Activated CD8-positive, alpha-beta memory T cell treated with anti-CD3 and anti-CD28 coated beads for 36 hours (primary cell): ENCODE data around the gene TTLL11. TPM values are rescaled to one million over a fixed set of nuclear protein-coding genes. Genes with fewer than 3 reads are reported as not detected.

Experiments
- CTCF ChIA-PET: fragments of 350-600 bp; sonication (Branson Sonifier 250); formaldehyde crosslinking; loops from one replicate; lab custom pipeline; 2021; ENCODE audit warnings: antibody characterized with exemption; lab: Charles Lee
- POLR2A ChIA-PET: fragments of 350-600 bp; sonication (Branson Sonifier 250); formaldehyde crosslinking; loops from one replicate; lab custom pipeline; 2021; ENCODE audit warnings: antibody characterized with exemption; lab: Charles Lee
- total RNA-seq, 2 experiments: library from RNA; stranded (reverse); gene quantifications; one replicate each; pipeline ENCODE4 v1.2.3, GENCODE V29; 2021

TTLL11 gene
- total RNA-seq, 2 experiments from 2014 or later: 2.0 to 2.6 TPM

- ChIA-PET POLR2A (no interaction called here), CTCF (no interaction called here)
These were observed 270.7 kb downstream of the TTLL11 start for GRCh38 chr9:121822093-121823085.

- ChIA-PET POLR2A (no interaction called here), CTCF (no interaction called here)
These were observed 271.8 kb downstream of the TTLL11 start for GRCh38 chr9:121821326-121821725.

GRCh38 chr9:121820286-121821005 lies 272.7 kb downstream of the TTLL11 start:
- ChIA-PET POLR2A (no interaction called here), CTCF (no interaction called here)

DNA sequence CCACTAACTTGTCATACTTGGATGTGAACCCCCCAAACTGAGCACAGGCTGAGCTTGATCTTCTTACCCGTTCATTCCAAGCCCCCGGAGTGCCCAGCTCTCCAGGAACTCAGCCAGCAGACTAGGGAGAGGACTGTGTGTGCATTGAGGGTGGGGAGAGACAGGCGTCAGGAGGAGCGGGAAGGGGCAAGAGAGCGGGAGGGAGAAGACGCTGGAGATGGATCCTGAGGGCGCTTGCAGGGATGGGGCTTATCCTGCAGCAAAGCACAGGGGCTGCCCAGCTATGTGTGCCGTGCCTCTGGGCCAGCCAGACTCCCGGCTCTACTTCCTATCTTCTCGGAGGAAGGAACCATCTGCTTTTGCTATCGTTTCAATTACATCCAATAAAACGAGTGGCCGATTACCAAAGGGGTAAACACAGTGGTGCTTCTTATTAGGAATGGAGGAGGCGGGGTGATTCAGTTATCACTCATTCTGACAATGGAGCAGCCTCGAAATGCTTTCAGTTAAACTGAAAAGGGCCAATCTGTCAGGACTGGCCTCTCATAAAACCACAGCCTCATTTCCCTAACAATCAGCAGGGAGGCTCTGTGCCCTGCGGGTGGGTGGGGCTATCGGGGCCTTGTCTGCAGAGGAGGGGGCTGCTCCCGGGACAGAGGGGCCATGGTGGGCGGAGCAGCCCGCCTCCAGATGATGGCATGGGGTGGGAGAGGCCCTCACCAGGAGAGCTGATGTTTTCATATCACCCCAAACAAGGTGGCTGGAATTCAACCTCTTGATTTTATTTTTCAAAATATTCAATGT lies 273.5 kb downstream of the TTLL11 start:
- CTCF ChIA-PET: no interaction called here
- POLR2A ChIA-PET: no interaction called here

GRCh38 chr9:121818841-121819427 lies 274.2 kb downstream of the TTLL11 start:
- ChIA-PET CTCF (no interaction called here), POLR2A (no interaction called here)

DNA sequence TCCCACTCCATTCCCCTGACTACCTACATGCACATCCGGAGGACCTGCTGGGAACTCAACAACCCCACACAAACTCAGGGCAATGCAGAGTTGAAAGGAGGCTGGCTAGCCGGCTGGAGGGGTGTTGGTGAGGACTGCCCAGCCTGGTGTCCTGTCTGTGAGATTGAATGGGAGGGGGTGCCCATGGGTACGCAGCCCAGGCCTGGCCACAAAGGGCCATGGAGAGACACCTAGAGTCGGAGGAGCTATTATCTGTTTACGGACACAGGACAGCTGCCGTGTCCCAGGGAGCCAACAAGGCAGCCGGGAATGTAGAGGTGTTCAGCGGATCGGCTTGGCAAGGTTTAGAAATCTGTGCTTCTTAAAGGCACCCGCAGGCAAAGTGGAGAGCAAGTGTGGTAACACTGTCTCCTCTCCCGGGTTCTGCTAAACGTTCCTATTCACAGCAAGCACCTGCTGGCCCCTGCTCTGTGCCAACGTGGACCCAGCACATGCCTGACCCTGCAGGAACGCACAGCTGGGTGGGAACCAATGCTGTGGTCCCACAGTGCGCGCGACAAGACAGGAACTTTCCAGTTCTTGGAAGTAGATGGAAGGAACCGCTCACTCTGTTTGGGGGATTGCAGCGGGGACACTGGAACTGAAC lies 275.0 kb downstream of the TTLL11 start:
- ChIA-PET POLR2A (no interaction called here), CTCF (no interaction called here)

DNA sequence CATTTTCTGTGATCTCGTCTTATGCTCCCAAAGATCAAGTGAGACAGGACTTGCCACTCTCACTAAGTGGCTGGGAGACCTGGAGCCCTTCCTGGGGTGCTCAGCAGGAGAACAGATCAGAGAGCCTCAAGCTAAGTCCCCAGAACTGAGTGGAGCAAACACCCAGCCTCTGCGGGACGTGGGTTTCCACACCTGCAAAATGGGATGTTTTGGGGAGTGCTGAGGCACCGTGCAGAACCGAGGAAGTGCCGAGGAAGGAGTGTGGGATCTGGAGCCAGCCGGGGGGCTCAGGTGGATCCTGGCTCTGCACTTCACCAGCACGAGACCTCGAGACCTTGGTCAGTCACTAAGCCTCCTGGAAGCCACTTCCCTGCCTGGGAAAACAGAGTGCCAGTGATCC lies 275.6 kb downstream of the TTLL11 start:
- ChIA-PET POLR2A (no interaction called here), CTCF (no interaction called here)

- POLR2A ChIA-PET: no interaction called here
- CTCF ChIA-PET: no interaction called here
These were observed 276.2 kb downstream of the TTLL11 start for GRCh38 chr9:121816845-121817450.

DNA sequence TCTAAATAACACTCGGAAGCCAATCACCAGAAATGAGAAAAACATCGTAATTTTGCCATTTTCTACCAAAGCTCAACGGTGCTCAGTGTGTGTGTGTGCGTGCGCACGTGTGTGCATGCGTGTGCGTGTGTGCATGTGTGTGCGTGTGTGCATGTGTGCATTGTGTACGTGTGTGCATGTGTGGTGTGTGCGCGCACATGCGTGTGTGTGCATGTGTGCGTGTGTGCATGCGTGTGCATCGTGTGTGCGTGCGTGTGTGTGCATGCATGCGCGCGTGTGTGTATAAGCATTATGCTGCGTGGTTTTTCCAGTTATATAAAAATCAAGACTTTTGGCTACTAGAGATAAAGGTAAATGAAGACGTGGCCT lies 276.7 kb downstream of the TTLL11 start:
- POLR2A ChIA-PET: no interaction called here
- CTCF ChIA-PET: no interaction called here

GRCh38 chr9:121815546-121816448 lies 277.3 kb downstream of the TTLL11 start:
- ChIA-PET POLR2A (interaction anchor here (0.6 kb wide), 1 partner anchor 18 kb away, joined by 4 read pairs; no protein-coding TSS in a partner anchor), CTCF (no interaction called here)

DNA sequence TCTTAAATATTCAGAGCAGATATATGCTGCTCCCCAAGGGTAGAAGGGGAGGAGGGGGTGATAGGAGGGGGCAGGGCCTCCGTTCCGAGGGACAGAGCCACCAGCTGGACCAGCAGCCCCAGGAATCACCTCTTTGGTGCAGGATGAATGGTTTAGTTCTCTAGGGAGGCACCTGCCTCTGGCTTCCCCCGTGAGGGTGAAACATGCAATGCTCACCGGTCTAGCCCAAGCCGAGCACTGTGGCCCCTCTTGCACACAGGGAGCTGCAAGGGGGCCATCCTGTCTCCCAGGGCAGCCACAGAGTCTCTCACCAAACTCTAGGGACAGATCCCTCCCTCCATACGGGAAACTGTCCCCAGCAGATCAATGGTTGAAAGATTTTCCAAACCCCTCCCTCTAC lies 278.0 kb downstream of the TTLL11 start:
- CTCF ChIA-PET: no interaction called here
- POLR2A ChIA-PET: interaction anchor here (0.6 kb wide), 1 partner anchor 19 kb away, joined by 4 read pairs; no protein-coding TSS in a partner anchor

GRCh38 chr9:121814594-121814993 lies 278.5 kb downstream of the TTLL11 start:
- CTCF ChIA-PET: no interaction called here
- POLR2A ChIA-PET: no interaction called here

GRCh38 chr9:121813519-121814210 lies 279.4 kb downstream of the TTLL11 start:
- ChIA-PET POLR2A (interaction anchor here (0.5 kb wide), 1 partner anchor 795 kb away, joined by 4 read pairs; no protein-coding TSS in a partner anchor), CTCF (no interaction called here)

DNA sequence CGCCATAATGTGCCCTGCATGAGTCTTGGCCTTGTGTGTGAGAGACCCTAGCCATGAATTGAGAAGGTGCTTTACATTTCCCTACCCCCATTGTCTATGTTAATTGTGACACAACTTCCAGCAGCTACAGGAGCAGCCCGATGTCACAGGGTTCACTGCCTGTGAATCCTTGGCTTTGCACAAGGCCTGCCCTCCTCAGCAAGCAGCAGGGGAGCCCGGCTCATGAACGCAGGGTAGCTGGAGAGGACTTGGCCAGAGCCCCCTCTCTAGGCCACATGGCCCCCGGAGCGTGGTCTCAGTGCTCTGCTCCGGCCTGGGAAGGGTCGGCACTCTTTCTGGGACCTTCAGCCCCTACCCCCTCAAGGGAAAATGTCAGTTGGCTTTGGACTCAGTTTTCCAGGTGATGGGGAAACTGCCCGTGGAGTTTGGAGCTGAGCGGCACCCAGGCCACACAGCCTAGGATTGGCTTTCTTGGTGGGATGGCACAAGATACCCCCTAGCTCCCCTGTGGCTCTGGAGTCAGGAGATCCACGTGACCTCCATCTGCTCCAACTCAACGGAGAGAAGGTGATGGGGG lies 280.9 kb downstream of the TTLL11 start:
- POLR2A ChIA-PET: no interaction called here
- CTCF ChIA-PET: no interaction called here

DNA sequence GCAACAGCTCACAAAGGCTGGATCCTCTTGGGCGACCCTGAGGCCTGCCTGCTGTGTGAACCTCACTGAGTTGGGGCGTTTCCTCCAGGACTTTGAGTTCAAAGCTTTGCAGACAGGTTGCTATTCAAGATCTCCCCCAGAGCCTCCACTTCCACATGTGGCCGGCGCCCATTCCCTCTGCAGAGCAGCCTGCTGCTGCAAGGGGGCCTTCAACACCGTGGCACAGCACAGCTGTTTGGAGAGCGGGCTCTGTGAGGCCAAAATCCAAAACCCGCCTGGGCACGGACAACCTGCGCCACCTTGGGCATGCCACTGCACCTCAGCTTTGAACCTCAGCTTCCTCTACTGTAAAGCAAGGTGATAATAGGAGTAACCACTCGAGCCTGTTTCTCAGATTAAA lies 281.4 kb downstream of the TTLL11 start:
- ChIA-PET POLR2A (no interaction called here), CTCF (no interaction called here)

- ChIA-PET POLR2A (no interaction called here), CTCF (no interaction called here)
These were observed 282.0 kb downstream of the TTLL11 start for GRCh38 chr9:121811140-121811539.

- ChIA-PET POLR2A (no interaction called here), CTCF (no interaction called here)
These were observed 282.6 kb downstream of the TTLL11 start for GRCh38 chr9:121810489-121810888.
